Testis (tissue), 2 donors: ENCODE results near the gene RPS3A.

ENCODE experiments used
- CTCF ChIP-seq, 3 experiments: fragments of 450-650 bp in 2 of 3; fragments of 200-600 bp in 1 of 3; sonication (generic) in 1 of 3; IDR thresholded peaks; one replicate each; pipeline ENCODE4 v1.5.1; 2016 to 2019; ENCODE audit warnings: antibody characterized with exemption in 3 of 3, mild to moderate bottlenecking in 2 of 3, moderate library complexity in 1 of 3
- POLR2A ChIP-seq: fragments of 450-650 bp; IDR thresholded peaks from one replicate; pipeline ENCODE4 v1.6.1; 2017; ENCODE audit warnings: antibody characterized with exemption, mild to moderate bottlenecking, moderate library complexity

- no peak for TF ChIP-seq CTCF (IDR thresholded peaks at IDR 0.05)
- no peak for TF ChIP-seq POLR2A
These were observed 4.3 kb downstream of the RPS3A start for GRCh38 chr4:151103758-151104157.
